H9 (cell line): ENCODE measurements around the gene TRPC4AP. TPM values are rescaled to one million over a fixed set of nuclear protein-coding genes. Genes with fewer than 3 reads are reported as not detected.
A peak's percentile ranks its signal among the peaks of the same experiment; 100 is the strongest.

Experiments used
- DNase-seq: peaks from one replicate; pipeline ENCODE4 v3.0.0-alpha.2; 2017
- H2AFZ ChIP-seq: one replicate; pipeline ENCODE4 v1.6.1; 2013; ENCODE audit warnings: mild to moderate bottlenecking, low read length, control low read depth, moderate library complexity
- H2AK5ac ChIP-seq: 2 replicates; pipeline ENCODE4 v1.6.1; 2013; ENCODE audit warnings: low read length, control low read depth, mixed read lengths; ENCODE audit not compliant: insufficient read length
- H2BK120ac ChIP-seq: one replicate; pipeline ENCODE4 v1.6.1; 2013; ENCODE audit warnings: low read depth, mild to moderate bottlenecking, low read length, control low read depth, inconsistent platforms; ENCODE audit not compliant: poor library complexity, severe bottlenecking
- H2BK12ac ChIP-seq: 2 replicates; pipeline ENCODE4 v1.6.1; 2013; ENCODE audit warnings: low read length, control low read depth, mixed read lengths, low read depth; ENCODE audit not compliant: insufficient read length
- H2BK15ac ChIP-seq: 2 replicates; pipeline ENCODE4 v1.6.1; 2013; ENCODE audit warnings: low read depth, low read length, control low read depth
- H2BK20ac ChIP-seq: one replicate; pipeline ENCODE4 v1.6.1; 2013; ENCODE audit warnings: low read depth, mild to moderate bottlenecking, low read length, control low read depth, inconsistent platforms; ENCODE audit not compliant: poor library complexity, severe bottlenecking
- H2BK5ac ChIP-seq: 2 replicates; pipeline ENCODE4 v1.6.1; 2013; ENCODE audit warnings: low read length, control low read depth, mixed read lengths; ENCODE audit not compliant: insufficient read length
- H3K14ac ChIP-seq: 2 replicates; pipeline ENCODE4 v1.6.1; 2013; ENCODE audit warnings: low read length, control low read depth; ENCODE audit not compliant: insufficient read depth
- H3K18ac ChIP-seq: 2 replicates; pipeline ENCODE4 v1.6.1; 2013; ENCODE audit warnings: low read depth, mild to moderate bottlenecking, mixed read lengths, low read length, control low read depth; ENCODE audit not compliant: insufficient read length
- H3K23ac ChIP-seq: 2 replicates; pipeline ENCODE4 v1.6.1; 2013; ENCODE audit warnings: low read length, control low read depth, mixed read lengths, low read depth; ENCODE audit not compliant: insufficient read length
- H3K23me2 ChIP-seq: 2 replicates; pipeline ENCODE4 v1.6.1; 2013; ENCODE audit warnings: low read depth, mild to moderate bottlenecking, mixed read lengths, low read length, control low read depth; ENCODE audit not compliant: insufficient read length, poor library complexity, severe bottlenecking
- H3K27ac ChIP-seq: 2 replicates; pipeline ENCODE4 v1.5.1; 2013; ENCODE audit warnings: low read length, control low read depth, mixed read lengths, low read depth; ENCODE audit not compliant: insufficient read length
- H3K27me3 ChIP-seq: 2 replicates; pipeline ENCODE4 v1.6.1; 2013; ENCODE audit warnings: low read length, control low read depth, inconsistent platforms; ENCODE audit not compliant: insufficient read depth
- H3K4ac ChIP-seq: 2 replicates; pipeline ENCODE4 v1.6.1; 2013; ENCODE audit warnings: low read depth, mild to moderate bottlenecking, control low read depth, inconsistent platforms, low read length, moderate library complexity
- H3K4me1 ChIP-seq: 2 replicates; pipeline ENCODE4 v1.6.1; 2013; ENCODE audit warnings: low read length, control low read depth, inconsistent platforms; ENCODE audit not compliant: insufficient read depth
- H3K4me2 ChIP-seq: 2 replicates; pipeline ENCODE4 v1.6.1; 2013; ENCODE audit warnings: low read length, control low read depth, mixed read lengths; ENCODE audit not compliant: insufficient read length, insufficient read depth
- H3K56ac ChIP-seq: 2 replicates; pipeline ENCODE4 v1.6.1; 2013; ENCODE audit warnings: low read depth, mild to moderate bottlenecking, mixed read lengths, low read length, control low read depth; ENCODE audit not compliant: insufficient read length
- H3K79me1 ChIP-seq: 2 replicates; pipeline ENCODE4 v1.6.1; 2013; ENCODE audit warnings: low read depth, mild to moderate bottlenecking, moderate library complexity, low read length, control low read depth, inconsistent platforms; ENCODE audit not compliant: insufficient read depth, poor library complexity, severe bottlenecking
- H3K79me2 ChIP-seq: 2 replicates; pipeline ENCODE4 v1.6.1; 2013; ENCODE audit warnings: low read length, control low read depth, inconsistent platforms; ENCODE audit not compliant: insufficient read depth
- H3K9ac ChIP-seq: 2 replicates; pipeline ENCODE4 v1.6.1; 2013; ENCODE audit warnings: low read length, control low read depth, mixed read lengths; ENCODE audit not compliant: insufficient read length; ENCODE audit errors: extremely low read depth
- H3K9me3 ChIP-seq: one replicate; pipeline ENCODE4 v1.6.1; 2013; ENCODE audit warnings: low read depth, low read length, inconsistent platforms; ENCODE audit not compliant: control insufficient read depth
- H3T11ph ChIP-seq: one replicate; pipeline ENCODE4 v1.6.1; 2013; ENCODE audit warnings: mild to moderate bottlenecking, low read length, control low read depth, inconsistent platforms
- H4K20me1 ChIP-seq: one replicate; pipeline ENCODE4 v1.6.1; 2013; ENCODE audit not compliant: control insufficient read depth, insufficient read length, insufficient read depth
- H4K5ac ChIP-seq: 2 replicates; pipeline ENCODE4 v1.6.1; 2013; ENCODE audit warnings: low read depth, mild to moderate bottlenecking, mixed read lengths, low read length, control low read depth; ENCODE audit not compliant: insufficient read length
- H4K8ac ChIP-seq: replicated peaks from 2 replicates; pipeline ENCODE4 v1.6.1; 2013; ENCODE audit warnings: low read length, control low read depth, mixed read lengths, low read depth; ENCODE audit not compliant: insufficient read length
- H4K91ac ChIP-seq: 2 replicates; pipeline ENCODE4 v1.6.1; 2013; ENCODE audit warnings: low read depth, mild to moderate bottlenecking, moderate library complexity, mixed read lengths, low read length, control low read depth; ENCODE audit not compliant: insufficient read length
- H3K27ac Mint-ChIP-seq, 3 experiments: 2 replicates in 2 of 3; 3 replicates in 1 of 3; pipeline ENCODE4 v1.8.0; 2020 to 2021; ENCODE audit warnings: mixed read lengths in 3 of 3, mild to moderate bottlenecking in 1 of 3, moderate library complexity in 1 of 3
- H3K27me3 Mint-ChIP-seq: 2 replicates; pipeline ENCODE4 v1.8.0; 2021; ENCODE audit warnings: low read depth, mild to moderate bottlenecking, moderate library complexity, mixed read lengths
- H3K36me3 Mint-ChIP-seq, 3 experiments: 2 replicates in 2 of 3; 3 replicates in 1 of 3; pipeline ENCODE4 v1.8.0; 2020 to 2021; ENCODE audit warnings: low read depth in 3 of 3, mixed read lengths in 3 of 3; ENCODE audit not compliant: insufficient read depth in 1 of 3
- H3K4me1 Mint-ChIP-seq, 2 experiments: 2 replicates each; pipeline ENCODE4 v1.8.0; 2020; ENCODE audit warnings: mixed read lengths in 2 of 2
- H3K4me3 Mint-ChIP-seq, 2 experiments: 2 replicates in 1 of 2; 3 replicates in 1 of 2; pipeline ENCODE4 v1.8.0; 2020 to 2021; ENCODE audit warnings: mild to moderate bottlenecking in 2 of 2, mixed read lengths in 2 of 2, moderate library complexity in 1 of 2
- H3K9me3 Mint-ChIP-seq, 2 experiments: 2 replicates in 1 of 2; 3 replicates in 1 of 2; pipeline ENCODE4 v1.8.0; 2020; ENCODE audit warnings: mild to moderate bottlenecking in 2 of 2, mixed read lengths in 2 of 2, moderate library complexity in 1 of 2
- CTCF ChIP-seq: fragments of 200-600 bp; sonication (generic); conservative IDR thresholded peaks from 3 replicates; pipeline ENCODE4 v1.8.0; 2021; ENCODE audit warnings: antibody characterized with exemption, mild to moderate bottlenecking
- WGBS: extraction: QIAGEN DNeasy Blood & Tissue Kit; methylation state at CpG from one replicate; pipeline ENCODE4 v1.1.7; 2013; ENCODE audit warnings: missing lambda C conversion rate, low lambda C conversion rate, mixed read lengths; ENCODE audit not compliant: insufficient read length; ENCODE audit errors: extremely low coverage; 5-methylcytosine and 5-hydroxymethylcytosine counted together
- total RNA-seq: library from RNA; stranded (reverse); gene quantifications from 2 replicates; pipeline ENCODE4 v1.2.1, GENCODE V29; 2021

The TRPC4AP gene
- total RNA-seq, 1 experiment from 2014 or later = 93.9 TPM

GRCh38 chr20:34980543-34981233, 111.9 kb downstream of the TRPC4AP start:
- Histone ChIP-seq H4K91ac (no peak overlapping the region), H3K4me1 (peaks cover 8% of the 10 kb centered on the region; the same call in 1 of the 2 replicates), H2BK15ac (no peak overlapping the region), H2BK20ac (no peak overlapping the region), H3K56ac (no peak overlapping the region), H3K18ac (peak overlapping the region; percentile 12), H2AK5ac (no peak overlapping the region), H4K5ac (no peak overlapping the region), H3K4me2 (no peak overlapping the region), H3K79me1 (no peaks in the 10 kb centered on the region), H3K14ac (no peak overlapping the region), H3T11ph (no peak overlapping the region), H2BK120ac (no peak overlapping the region), H4K8ac (no peak overlapping the region), H4K20me1 (no peaks in the 10 kb centered on the region), H2BK12ac (no peak overlapping the region), H2BK5ac (no peak overlapping the region), H3K9me3 (no peaks in the 10 kb centered on the region), H3K27me3 (no peaks in the 10 kb centered on the region), H2AFZ (no peak overlapping the region), H3K27ac (no peak overlapping the region), H3K9ac (no peak overlapping the region), H3K79me2 (no peaks in the 10 kb centered on the region), H3K4ac (no peak overlapping the region), H3K23ac (no peak overlapping the region), H3K23me2 (no peaks in the 10 kb centered on the region)
- H3K4me3 Mint-ChIP-seq = no peak overlapping the region
- WGBS = no CpG with 5 or more reads among the region's 22 CpGs
- H3K36me3 Mint-ChIP-seq = no peaks in the 10 kb centered on the region
- peaks cover 96% of the 10 kb centered on the region for H3K27me3 Mint-ChIP-seq
- peaks cover 0 to 8% of the 10 kb centered on the region in 2 experiments; a peak in 2 of 5 replicates for H3K9me3 Mint-ChIP-seq
- peak overlapping the region in 1 of 3 experiments; percentile 98; a peak in 2 of 7 replicates for H3K27ac Mint-ChIP-seq
- TF ChIP-seq CTCF = no peak
- DNase-seq = peak; percentile 68
- peaks cover 66 to 68% of the 10 kb centered on the region in 2 experiments for H3K4me1 Mint-ChIP-seq
